HG02763 (cell line): ENCODE data around the gene PCSK6.

Source experiments
- ATAC-seq: cut with Tn5 transposase; IDR thresholded peaks from one replicate; pipeline ENCODE4 v1.9.1; 2021; ENCODE audit warnings: mild to moderate bottlenecking, moderate library complexity; ENCODE audit not compliant: unreplicated experiment

The PCSK6 gene

GRCh38 chr15:101486696-101487459, 2.6 kb downstream of the PCSK6 start:
- no peak for ATAC-seq

GRCh38 chr15:101483462-101483861, 6.0 kb downstream of the PCSK6 start:
- ATAC-seq, result no peak

GRCh38 chr15:101482526-101483371, 6.8 kb downstream of the PCSK6 start:
- ATAC-seq, result no peak

DNA sequence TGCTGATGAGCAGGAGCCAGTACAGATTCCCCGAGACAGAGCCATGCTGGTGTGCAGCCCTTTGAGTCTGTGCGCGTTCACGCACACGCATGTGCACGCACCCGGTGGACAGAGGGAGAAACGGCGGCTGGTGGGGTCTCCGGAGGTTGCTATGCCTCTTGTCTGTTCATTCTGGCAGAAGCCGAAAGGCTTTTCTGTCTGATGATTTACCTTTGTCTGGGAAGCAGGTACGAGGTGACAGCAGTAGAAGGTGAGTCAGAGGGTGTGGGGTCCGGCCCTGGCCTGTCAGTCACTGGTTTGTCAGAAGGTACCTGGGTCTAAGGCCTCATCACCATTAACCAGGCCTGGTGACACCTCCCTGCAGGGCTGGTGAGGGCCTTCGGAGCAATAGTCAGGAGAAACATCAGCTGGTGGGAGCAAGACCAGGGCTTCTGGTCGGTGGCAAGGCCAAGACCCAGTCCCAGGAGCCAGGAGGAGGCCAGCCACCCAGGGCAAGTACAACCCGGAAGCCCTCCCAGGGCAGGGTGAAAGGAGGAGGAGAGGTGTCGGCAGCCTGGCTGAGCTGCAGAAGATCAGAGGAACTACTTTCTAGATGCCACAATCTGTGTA, 7.5 kb downstream of the PCSK6 start:
- ATAC-seq, result no peak

GRCh38 chr15:101481381-101481705, 8.2 kb downstream of the PCSK6 start:
- ATAC-seq, result no peak

GRCh38 chr15:101480613-101481380, 8.7 kb downstream of the PCSK6 start:
- no peak for ATAC-seq

DNA sequence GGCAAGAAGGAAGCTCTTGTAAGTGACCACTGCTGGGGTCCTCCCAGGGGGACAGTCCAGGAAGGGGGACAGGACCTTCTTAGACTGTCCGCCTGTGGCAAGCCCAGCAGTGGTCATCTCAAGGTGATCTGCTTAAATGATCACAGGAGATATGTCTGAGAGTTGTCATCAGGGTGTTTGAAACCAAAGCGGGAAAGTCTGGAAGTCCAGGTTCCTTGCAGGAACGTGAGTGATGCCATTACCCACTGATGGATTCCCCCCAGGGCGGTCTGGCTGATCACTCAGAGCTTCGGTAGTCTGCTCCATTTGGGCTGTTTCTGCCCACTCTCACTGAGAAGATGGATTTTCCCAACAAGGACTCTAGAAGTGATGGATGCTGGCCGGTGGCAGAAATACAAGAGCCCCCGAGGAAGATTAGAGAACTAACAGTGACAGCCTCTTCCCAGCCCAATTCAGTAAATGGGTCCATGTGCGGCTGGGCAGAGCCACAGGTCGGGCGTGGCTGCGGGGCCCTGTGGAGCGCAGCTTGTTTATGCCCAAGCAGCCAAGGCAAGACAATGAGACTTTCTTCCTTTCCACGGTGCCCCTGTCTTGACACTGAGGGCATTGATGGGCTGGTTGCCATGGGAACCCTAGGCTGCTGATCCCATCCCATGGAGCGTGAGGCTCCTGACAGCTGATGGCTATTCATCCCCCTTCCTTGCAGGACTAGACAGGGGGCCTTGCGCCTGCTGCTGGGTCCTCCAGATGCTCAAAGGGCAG, 9.5 kb downstream of the PCSK6 start:
- no peak for ATAC-seq

DNA sequence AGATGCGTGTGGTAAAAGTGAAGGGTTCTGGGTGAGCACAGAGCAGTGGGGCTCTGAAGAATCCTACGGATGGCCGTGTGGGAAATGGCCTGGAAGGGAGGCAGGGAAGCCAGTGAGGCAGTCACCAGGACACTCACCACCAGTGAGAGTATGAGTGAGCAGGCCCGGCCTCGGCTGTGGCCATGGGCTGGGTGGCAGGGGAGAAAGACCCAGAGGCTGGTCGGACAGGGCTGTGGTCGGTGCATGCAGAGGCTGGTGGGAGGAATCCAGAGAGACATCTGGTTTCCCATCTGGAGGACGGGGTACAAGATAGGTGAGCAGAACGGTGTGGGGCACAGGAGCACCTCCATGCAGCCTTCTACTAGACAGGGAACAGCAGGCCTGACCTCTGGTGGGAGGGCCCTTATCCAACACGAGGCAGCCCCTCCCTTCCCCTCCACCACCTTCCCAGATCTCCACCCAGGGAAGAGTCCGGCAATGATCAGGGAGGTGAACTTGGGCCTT, 10.1 kb downstream of the PCSK6 start:
- no peak for ATAC-seq

DNA sequence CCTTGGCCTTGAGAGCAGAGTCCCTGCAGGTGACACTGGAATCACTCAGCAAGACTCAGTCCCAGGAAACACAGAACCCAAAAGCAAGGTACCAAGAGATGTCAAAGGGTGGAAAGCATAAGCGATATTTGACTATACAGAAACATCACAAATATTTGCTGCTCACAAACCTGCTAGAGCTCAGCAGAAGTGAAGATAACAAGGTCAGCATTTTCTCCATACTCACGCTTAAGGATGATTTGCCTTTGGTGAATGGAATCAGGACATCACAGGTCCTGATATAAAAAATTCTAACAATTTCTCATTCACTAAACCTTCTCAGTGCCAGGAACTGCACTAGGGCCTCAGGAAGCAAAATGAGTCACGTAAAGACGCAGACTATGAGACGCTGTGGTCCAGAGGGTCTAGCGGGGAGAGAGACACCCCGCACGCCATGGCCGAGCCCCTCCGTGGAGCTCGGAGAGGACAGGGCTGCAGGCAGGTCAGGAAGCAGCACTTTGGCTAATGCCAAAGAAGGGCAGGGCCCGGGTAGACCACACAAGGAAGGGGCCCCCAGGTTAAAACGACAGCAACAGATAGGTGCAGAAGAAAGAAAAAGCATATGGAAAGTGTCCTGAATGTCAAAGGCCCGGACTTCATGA, 10.7 kb downstream of the PCSK6 start:
- no peak for ATAC-seq

DNA sequence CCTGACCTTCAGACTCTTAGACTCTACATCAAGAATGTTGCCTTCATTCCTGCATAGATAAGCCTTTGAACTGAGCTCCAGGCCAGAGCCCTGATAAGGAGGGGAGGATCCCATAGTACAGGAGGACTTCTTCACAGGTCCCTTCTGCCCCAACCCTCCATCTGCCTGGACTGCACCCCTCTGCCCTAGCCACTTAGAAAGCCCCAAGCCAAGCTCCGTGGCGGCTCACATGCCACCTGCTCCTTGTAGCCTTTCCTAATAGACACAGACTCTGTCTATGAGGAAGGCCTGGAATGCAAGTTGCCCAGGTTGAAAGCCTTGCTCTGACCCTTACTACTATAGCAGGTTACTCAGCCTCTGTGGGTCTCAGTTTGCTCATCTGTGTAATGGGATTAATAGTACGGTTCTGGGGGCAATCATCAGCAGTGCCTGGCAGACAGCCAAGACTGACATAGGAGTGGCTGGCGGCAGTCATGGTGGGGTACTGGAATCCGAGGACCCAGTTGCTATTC, 11.6 kb downstream of the PCSK6 start:
- ATAC-seq, result no peak

DNA sequence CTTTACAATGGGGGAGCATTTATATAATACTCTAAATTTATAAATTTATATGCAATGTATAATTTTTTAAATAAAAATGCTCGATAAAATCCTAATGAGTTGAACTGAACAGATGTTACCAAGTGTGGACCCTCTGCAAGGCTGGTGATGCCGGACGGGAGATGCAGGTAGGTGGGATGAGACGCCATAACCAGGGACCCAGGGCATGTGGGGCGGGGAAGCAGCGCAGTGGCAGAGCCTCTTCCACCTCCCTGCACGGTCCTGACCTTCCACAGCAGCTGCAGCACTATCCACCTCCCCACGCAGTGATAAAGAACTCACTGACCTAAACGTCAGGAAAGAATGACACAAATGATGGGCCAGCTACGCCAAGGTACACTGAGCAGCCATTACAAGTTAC, 12.8 kb downstream of the PCSK6 start:
- no peak for ATAC-seq

- no peak for ATAC-seq
Measured at GRCh38 chr15:101474983-101475382, 14.5 kb downstream of the PCSK6 start.

GRCh38 chr15:101474233-101474632, 15.3 kb downstream of the PCSK6 start:
- ATAC-seq, result no peak

DNA sequence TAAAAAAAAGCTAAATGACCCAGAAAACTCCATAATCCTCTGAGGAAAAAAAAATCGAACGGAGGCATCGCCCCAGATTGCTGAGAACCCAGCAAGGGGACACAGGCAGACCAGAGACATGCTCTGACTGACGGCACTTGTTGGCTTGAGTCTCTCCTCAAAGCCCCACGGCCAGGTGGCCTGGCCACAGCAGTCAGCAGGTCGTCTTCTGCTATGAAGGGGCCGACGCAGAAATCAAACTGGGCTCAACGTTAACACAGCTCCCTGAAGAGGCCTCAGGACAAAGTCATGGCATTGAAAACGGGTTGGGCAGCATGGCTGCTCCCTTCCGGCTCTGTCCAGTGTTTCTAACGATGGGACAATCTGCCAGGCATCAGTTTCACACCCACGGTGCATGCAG, 17.5 kb downstream of the PCSK6 start:
- no peak for ATAC-seq

DNA sequence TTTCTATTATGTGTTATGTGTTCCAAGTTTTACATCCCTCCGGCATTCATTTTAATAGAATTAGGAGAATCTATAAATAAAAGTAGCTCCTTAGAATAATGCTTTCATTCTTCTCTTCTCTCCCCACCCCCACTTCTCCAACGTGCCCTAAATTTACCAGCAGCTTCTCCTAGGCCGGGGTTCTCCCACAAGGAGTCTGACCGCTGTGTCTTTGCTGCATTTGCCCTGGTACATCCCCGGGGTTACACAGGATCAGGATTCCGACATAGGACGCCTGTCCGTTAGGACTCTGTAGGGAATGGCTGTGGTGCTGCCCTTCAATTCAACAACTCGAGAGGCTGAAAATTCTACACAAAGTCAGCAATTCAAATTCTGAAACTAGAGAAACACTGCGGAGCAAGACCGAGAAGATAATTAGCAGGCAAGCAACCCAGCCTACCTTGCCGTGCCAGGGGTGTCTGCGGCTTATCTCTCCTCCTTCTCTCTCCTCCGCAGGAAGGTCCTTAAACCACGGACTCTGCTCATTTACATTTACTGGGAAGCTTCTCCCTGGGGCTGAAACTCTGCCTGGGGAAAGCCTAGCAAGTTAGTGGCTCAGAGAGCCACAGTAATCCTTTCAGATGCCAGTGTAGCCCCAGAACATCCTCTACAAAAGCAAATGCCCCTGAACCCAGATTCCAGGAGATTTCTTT, 18.8 kb downstream of the PCSK6 start:
- ATAC-seq, result no peak

DNA sequence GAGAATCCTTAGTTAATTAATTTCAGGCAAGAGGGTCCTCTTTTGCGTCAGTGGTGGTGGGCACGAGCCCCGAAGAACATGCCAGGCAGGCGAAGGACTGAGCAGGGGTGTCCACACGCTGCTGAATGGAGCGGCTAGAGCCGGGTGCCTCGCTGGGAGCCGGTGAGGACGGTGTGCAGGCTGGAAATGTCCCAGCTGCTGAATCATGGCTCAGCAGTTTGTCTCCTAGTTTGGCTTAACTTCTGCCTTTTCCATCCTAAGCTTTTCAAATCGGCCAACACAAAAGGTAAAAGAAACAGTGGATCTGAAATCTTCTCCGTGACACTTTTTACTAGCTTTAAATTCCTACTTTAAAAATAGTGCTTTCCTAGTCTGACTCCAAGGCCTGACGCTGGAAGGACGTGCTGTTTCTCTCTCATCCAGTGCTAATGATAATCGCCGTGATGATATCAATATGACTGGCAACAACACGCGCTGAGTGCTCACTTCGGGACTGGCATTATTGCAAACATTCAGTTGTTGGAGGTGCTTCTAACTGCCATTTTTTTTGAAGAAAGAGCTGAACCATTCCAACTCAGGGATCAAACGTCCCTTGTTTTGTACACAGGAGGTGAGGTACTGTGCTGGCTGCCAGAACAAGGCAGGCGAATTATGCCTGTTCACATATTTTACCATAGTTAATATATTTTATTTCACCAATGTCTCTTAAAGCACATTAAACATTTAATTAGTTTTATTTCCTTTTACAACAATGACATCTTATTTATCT, 19.8 kb downstream of the PCSK6 start:
- no peak for ATAC-seq

DNA sequence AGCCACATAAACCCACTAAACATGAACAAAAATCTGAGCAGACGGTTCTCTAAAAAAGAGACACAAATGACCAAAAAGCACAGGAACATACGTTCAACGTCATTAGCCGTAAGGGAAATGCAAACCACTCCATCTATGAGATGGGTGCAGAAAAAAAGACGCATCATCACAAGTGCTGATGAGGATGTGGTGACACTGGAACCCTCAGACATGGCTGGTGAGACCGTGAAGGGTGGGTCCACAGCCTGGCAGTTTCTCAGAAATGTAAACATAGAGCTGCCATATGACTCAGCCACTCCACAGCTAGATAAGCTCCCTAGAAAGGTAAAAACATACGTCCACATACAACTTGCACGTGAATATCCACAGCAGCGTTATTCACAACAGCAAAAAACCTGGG, 23.3 kb downstream of the PCSK6 start:
- ATAC-seq, result no peak

GRCh38 chr15:101464999-101465669, 24.4 kb downstream of the PCSK6 start:
- ATAC-seq, result no peak
